ENCODE data around the gene DYNC1I1. TPM values are rescaled to one million over a fixed set of nuclear protein-coding genes. Genes with fewer than 3 reads are reported as not detected.

The DYNC1I1 gene
- total and polyA plus RNA-seq, 10 donors = 0.21 to 7.5 (median 0.86) TPM

- H3K27ac ChIP-seq = no peak overlapping the region
- no peaks in the 10 kb centered on the region for H3K36me3 ChIP-seq
- H3K4me1 ChIP-seq = no peaks in the 10 kb centered on the region
- WGBS, 5 donors = 81 to 94% (median 89%) methylated on average over 1 of the region's 1 CpG
- no peaks in the 10 kb centered on the region for H3K27me3 ChIP-seq (replicated peaks in 1 of 7)
- no peak for DNase-seq
- H3K9me3 ChIP-seq = no peaks in the 10 kb centered on the region
- intact Hi-C loops (cut with DNase I; ENCODE audit: low total_unique reads) = no loop called here
- TF ChIP-seq POLR2AphosphoS5 (IDR thresholded peaks at IDR 0.05) = no peak
- TF ChIP-seq CTCF (IDR thresholded peaks at IDR 0.05 in 8 of 11, conservative IDR thresholded peaks at IDR 0.05 in 3 of 11) = no peak
- no peak for TF ChIP-seq POLR2A (IDR thresholded peaks at IDR 0.05)
- no peak overlapping the region for H3K4me3 ChIP-seq
Observed at GRCh38 chr7:95950698-95951097, 178.3 kb downstream of the DYNC1I1 start.

GRCh38 chr7:95951531-95951930 is 179.2 kb downstream of the DYNC1I1 start:
- Histone ChIP-seq H3K4me3 (no peak overlapping the region), H3K36me3 (no peaks in the 10 kb centered on the region), H3K9me3 (no peaks in the 10 kb centered on the region), H3K4me1 (no peaks in the 10 kb centered on the region), H3K27me3 (replicated peaks in 1 of 7) (no peaks in the 10 kb centered on the region), H3K27ac (no peak overlapping the region)
- TF ChIP-seq CTCF (IDR thresholded peaks at IDR 0.05 in 8 of 11, conservative IDR thresholded peaks at IDR 0.05 in 3 of 11) (no peak), POLR2A (IDR thresholded peaks at IDR 0.05) (no peak)
- DNase-seq = no peak
- WGBS, 5 donors = 86 to 95% (median 91%) methylated on average over 5 of the region's 5 CpGs
- intact Hi-C loops (cut with DNase I; ENCODE audit: low total_unique reads) = no loop called here

- WGBS, 5 donors = 81 to 84% (median 83%) methylated on average over 8 of the region's 8 CpGs
- Histone ChIP-seq H3K27me3 (replicated peaks in 1 of 7) (no peaks in the 10 kb centered on the region), H3K9me3 (no peaks in the 10 kb centered on the region), H3K27ac (no peak overlapping the region), H3K36me3 (no peaks in the 10 kb centered on the region), H3K4me1 (no peaks in the 10 kb centered on the region), H3K4me3 (no peak overlapping the region)
- no peak for TF ChIP-seq POLR2AphosphoS5 (IDR thresholded peaks at IDR 0.05)
- TF ChIP-seq POLR2A (IDR thresholded peaks at IDR 0.05) = no peak
- no peak for TF ChIP-seq CTCF (IDR thresholded peaks at IDR 0.05 in 8 of 11, conservative IDR thresholded peaks at IDR 0.05 in 3 of 11)
- intact Hi-C loops (cut with DNase I; ENCODE audit: low total_unique reads) = no loop called here
- no peak for DNase-seq
Observed at GRCh38 chr7:95951997-95952795, 179.8 kb downstream of the DYNC1I1 start.

DNA sequence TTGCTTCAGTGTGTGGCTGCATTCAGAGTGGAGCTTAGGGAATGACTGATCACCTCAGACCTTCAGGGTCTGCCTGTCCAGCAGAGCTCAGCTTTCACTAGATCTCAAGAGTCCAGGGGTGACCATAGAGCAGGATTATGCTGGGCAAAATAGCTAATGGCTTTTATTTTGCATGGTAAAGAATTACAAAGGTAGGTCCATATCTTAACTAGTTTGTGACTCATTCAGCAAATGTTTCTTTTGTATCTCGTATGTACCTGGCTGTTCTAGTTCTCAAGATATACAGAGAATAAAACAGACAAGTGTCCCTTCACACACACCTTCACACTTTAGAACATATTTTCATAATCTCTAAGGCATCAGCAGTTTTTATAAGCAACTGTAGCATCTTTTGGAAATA is 180.5 kb downstream of the DYNC1I1 start:
- Histone ChIP-seq H3K27me3 (replicated peaks in 1 of 7) (no peaks in the 10 kb centered on the region), H3K4me1 (no peaks in the 10 kb centered on the region), H3K9me3 (no peaks in the 10 kb centered on the region), H3K36me3 (no peaks in the 10 kb centered on the region), H3K4me3 (no peak overlapping the region), H3K27ac (no peak overlapping the region)
- DNase-seq = no peak
- TF ChIP-seq CTCF (IDR thresholded peaks at IDR 0.05 in 8 of 11, conservative IDR thresholded peaks at IDR 0.05 in 3 of 11) (no peak), POLR2AphosphoS5 (IDR thresholded peaks at IDR 0.05) (no peak), POLR2A (IDR thresholded peaks at IDR 0.05) (no peak)
- intact Hi-C loops (cut with DNase I; ENCODE audit: low total_unique reads) = no loop called here
- 74 to 85% (median 81%) methylated on average over 1 of the region's 1 CpG for WGBS, 5 donors
